RWPE2 (cell line): ENCODE data around the gene CNIH3.
"Not testable (repeated sequence)": the region's sequence is repeated elsewhere in the genome, so short reads cannot be mapped to it uniquely, and the experiment has no call there.

Experiments
- ATAC-seq: fragments of 200-7000 bp; cut with Tn5 transposase; 3 replicates; pipeline ENCODE4 v1.9.1; 2021; ENCODE audit warnings: low read depth
- DNase-seq: peaks from one replicate; pipeline ENCODE4 v3.0.0-alpha.2; 2020; ENCODE audit warnings: low spot score
- H3K27ac ChIP-seq: fragments of 450-650 bp; 2 replicates; pipeline ENCODE4 v1.5.1; 2017; ENCODE audit warnings: mild to moderate bottlenecking; ENCODE audit not compliant: poor library complexity, severe bottlenecking
- H3K27me3 ChIP-seq: fragments of 250-450 bp; sonication (Bioruptor Pico); 2 replicates; pipeline ENCODE4 v1.5.1; 2021; ENCODE audit warnings: mild to moderate bottlenecking, moderate library complexity; ENCODE audit not compliant: insufficient read depth, poor library complexity, severe bottlenecking
- H3K36me3 ChIP-seq: fragments of 250-450 bp; sonication (Bioruptor Pico); 2 replicates; pipeline ENCODE4 v1.5.1; 2020; ENCODE audit warnings: low read depth, mild to moderate bottlenecking, moderate library complexity
- H3K4me1 ChIP-seq: fragments of 250-450 bp; sonication (Bioruptor Pico); 2 replicates; pipeline ENCODE4 v1.5.1; 2021; ENCODE audit warnings: mild to moderate bottlenecking, moderate library complexity; ENCODE audit not compliant: insufficient read depth, poor library complexity, severe bottlenecking
- H3K4me3 ChIP-seq: fragments of 250-450 bp; sonication (Bioruptor Pico); 2 replicates; pipeline ENCODE4 v1.5.1; 2021; ENCODE audit warnings: mild to moderate bottlenecking, moderate library complexity; ENCODE audit not compliant: severe bottlenecking
- H3K9me3 ChIP-seq: fragments of 250-450 bp; sonication (Bioruptor Pico); 2 replicates; pipeline ENCODE4 v1.5.1; 2021; ENCODE audit warnings: mild to moderate bottlenecking, moderate library complexity; ENCODE audit not compliant: severe bottlenecking
- TF ChIP-seq, protein P1 (sequence below): fragments of 450-650 bp; IDR thresholded peaks from one replicate; pipeline ENCODE4 v1.5.1; 2017; ENCODE audit warnings: mild to moderate bottlenecking, moderate library complexity; ENCODE audit not compliant: poor library complexity, severe bottlenecking

CNIH3 gene

DNA sequence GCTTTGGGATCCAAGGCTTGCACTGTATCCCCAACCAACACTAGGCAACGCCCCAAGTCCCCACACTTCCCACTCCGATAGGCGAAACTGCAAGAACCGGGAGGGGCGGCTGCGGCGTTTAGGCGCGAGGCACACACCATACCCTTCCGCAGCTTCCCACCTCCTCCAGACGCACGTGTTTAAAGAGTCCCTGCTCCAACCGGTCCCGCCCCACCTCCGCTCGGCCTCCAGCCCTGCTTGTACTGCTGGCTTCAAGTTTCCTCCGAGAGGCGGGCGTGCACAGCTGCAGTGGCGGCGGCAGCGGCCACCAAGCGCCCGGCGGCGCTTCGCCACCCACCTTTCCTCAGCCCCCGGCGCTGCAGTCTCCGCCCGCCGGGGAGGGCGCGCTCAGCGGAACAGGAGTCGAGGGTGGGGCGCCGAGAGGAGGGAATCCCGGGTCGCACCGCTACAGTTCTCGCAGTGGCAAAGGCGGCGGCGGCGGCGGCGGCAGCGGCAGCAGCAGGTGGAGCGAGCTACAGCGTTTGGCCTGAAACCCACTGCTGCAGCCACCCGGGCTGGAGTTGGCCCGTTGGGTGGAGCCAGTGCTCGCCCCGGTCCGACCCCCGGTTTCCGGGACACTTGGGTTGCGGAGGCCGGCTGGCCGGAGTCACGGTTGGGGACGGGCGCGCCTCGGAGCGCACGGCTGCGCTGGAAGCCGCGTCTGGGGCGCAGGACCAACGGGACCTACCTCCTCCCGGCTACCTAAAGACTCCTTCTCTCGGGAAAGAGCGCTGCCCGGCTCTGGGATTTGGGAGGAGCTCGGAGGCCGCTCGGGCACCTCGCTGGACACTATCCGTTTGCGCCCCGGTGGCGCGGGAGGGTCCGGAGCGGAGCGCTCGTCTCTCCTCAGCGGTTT lies at the start of gene CNIH3:
TSS of gene CNIH3 (plus strand) at position 457 of the 895 bp plus-strand sequence. CDS start 858 bp downstream, outside the sequence.
- no peaks in the 10 kb centered on the region for H3K36me3 ChIP-seq
- TF ChIP-seq, protein P1, sequence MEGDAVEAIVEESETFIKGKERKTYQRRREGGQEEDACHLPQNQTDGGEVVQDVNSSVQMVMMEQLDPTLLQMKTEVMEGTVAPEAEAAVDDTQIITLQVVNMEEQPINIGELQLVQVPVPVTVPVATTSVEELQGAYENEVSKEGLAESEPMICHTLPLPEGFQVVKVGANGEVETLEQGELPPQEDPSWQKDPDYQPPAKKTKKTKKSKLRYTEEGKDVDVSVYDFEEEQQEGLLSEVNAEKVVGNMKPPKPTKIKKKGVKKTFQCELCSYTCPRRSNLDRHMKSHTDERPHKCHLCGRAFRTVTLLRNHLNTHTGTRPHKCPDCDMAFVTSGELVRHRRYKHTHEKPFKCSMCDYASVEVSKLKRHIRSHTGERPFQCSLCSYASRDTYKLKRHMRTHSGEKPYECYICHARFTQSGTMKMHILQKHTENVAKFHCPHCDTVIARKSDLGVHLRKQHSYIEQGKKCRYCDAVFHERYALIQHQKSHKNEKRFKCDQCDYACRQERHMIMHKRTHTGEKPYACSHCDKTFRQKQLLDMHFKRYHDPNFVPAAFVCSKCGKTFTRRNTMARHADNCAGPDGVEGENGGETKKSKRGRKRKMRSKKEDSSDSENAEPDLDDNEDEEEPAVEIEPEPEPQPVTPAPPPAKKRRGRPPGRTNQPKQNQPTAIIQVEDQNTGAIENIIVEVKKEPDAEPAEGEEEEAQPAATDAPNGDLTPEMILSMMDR: no peak
- H3K27ac ChIP-seq: no peak within 1 kb of the TSS
- no peak for DNase-seq
- peak within 1 kb of the TSS; percentile 39 for H3K4me3 ChIP-seq
- peak; percentile 81 for ATAC-seq
- peaks cover 26% of the 10 kb centered on the region for H3K27me3 ChIP-seq
- H3K9me3 ChIP-seq: no peaks in the 10 kb centered on the region
- no peaks in the 10 kb centered on the region for H3K4me1 ChIP-seq

DNA sequence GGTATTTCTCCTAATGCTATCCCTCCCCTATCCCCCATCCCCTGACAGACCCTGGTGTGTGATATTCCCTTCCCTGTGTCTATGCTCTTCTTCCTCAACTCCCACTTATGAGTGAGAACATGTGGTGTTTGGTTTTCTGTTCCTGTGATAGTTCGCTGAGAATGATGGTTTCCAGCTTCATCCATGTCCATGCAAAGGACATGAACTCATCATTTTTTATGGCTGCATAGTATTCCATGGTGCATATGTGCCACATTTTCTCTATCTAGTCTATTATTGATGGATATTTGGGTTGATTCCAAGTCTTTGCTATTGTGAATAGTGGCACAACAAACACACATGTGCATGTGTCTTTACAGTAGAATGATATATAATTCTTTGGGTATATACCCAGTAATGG lies 49.6 kb upstream of the CNIH3 start:
- H3K4me3 ChIP-seq, H3K36me3 ChIP-seq, H3K9me3 ChIP-seq, ATAC-seq, H3K27me3 ChIP-seq, DNase-seq: not testable (repeated sequence)
- H3K4me1 ChIP-seq: peaks cover 36% of the 10 kb centered on the region
- H3K27ac ChIP-seq: peak overlapping the region; percentile 90

DNA sequence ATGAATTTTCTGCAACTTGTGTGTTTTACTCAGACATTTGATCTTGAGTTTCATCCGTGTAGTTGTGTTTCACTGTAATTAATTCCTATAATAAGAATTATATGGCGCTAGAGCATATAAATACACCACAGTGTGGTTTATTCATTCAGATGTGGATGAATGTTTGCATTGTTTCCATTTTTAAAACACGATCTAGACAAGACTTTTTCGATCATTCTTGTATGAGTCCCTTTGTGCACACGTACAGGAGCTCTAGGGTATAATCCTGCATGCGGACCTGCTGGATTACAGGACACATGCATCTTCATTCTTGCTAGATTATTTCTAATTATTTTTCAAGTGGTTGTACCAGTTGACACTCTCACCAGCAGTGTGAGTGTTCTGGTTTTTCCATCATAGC lies 46.8 kb upstream of the CNIH3 start:
- Histone ChIP-seq H3K9me3 (no peaks in the 10 kb centered on the region), H3K27me3 (no peaks in the 10 kb centered on the region), H3K4me1 (peaks cover 15% of the 10 kb centered on the region), H3K27ac (no peak overlapping the region), H3K4me3 (no peak overlapping the region), H3K36me3 (no peaks in the 10 kb centered on the region)
- DNase-seq: no peak
- ATAC-seq: no peak
- TF ChIP-seq, protein P1: no peak

DNA sequence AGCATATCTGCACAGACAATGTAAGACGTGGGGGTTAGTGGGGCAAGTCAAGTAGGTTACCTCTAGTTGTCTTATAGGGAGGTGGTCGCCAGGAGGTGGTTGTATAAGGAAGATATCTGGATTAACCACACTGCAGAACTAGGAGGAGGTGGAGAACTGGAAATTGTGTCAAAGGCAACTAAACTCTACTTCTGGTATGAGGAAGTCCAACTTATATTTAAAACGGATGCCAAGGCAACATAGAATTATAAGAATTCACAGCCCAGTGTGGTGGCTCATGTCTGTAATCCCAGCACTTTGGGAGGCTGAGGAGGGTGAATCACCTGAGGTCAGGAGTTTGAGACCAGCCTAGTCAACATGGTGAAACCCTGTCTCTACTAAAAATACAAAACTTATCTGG lies 44.1 kb upstream of the CNIH3 start:
- not testable (repeated sequence) for H3K4me3 ChIP-seq, H3K4me1 ChIP-seq, H3K27ac ChIP-seq, H3K27me3 ChIP-seq, H3K9me3 ChIP-seq, H3K36me3 ChIP-seq, DNase-seq, ATAC-seq

DNA sequence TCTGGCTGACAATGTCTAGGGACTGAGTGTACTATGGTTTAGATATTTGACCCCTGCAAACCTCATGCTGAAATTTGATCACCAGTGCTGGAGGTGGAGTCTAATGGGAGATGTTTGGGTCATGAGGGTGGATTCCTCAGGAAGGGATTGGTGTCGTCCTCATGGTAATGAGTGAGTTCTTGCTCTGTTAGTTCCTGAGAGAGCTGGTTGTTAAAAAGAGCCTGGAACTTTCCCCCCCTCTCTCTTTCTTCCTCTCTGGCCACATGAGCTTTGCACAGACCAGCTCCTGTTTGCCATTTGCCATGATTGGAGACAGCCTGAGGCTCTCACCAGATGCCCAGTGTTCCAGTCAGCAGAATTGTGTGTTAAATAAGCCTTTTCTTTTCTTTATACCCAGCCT lies 36.6 kb upstream of the CNIH3 start:
- H3K27ac ChIP-seq: no peak overlapping the region
- no peaks in the 10 kb centered on the region for H3K36me3 ChIP-seq
- no peaks in the 10 kb centered on the region for H3K4me1 ChIP-seq
- ATAC-seq: no peak
- no peaks in the 10 kb centered on the region for H3K27me3 ChIP-seq
- DNase-seq: no peak
- H3K4me3 ChIP-seq: no peak overlapping the region
- H3K9me3 ChIP-seq: no peaks in the 10 kb centered on the region
- TF ChIP-seq, protein P1: no peak

DNA sequence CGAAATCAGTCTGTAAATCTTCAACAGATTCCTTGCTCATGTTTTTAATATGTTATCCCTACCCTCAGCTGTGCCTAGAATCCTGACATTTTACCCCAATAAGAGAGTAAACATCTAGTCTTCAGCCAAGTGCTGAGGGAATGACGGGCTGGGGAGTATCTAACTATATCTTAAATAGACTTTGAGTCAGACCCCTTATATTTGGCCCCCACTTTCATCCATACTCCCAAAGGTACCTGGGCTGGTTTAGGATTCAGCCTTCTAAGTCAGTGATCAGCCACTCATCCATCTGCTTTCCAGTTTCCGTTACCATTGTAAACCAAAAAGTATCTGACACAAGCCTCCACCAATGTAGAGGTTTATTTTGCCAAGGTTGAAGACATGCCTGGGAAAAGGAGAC lies 36.1 kb upstream of the CNIH3 start:
- DNase-seq: no peak
- TF ChIP-seq, protein P1: no peak
- no peak overlapping the region for H3K27ac ChIP-seq
- no peaks in the 10 kb centered on the region for H3K27me3 ChIP-seq
- H3K4me1 ChIP-seq: no peaks in the 10 kb centered on the region
- no peaks in the 10 kb centered on the region for H3K36me3 ChIP-seq
- no peak overlapping the region for H3K4me3 ChIP-seq
- H3K9me3 ChIP-seq: no peaks in the 10 kb centered on the region
- no peak for ATAC-seq
